MM.1S (cell line): ENCODE data around the gene TCP11.

Experiments used
- DNase-seq: peaks from one replicate; pipeline ENCODE4 v3.0.0-alpha.2; 2015
- H2AFZ ChIP-seq: fragments of 300-600 bp; sonication (generic); 2 replicates; pipeline ENCODE4 v1.6.0; 2016; ENCODE audit warnings: antibody characterized with exemption, low read length
- H3F3A ChIP-seq: fragments of 300-600 bp; sonication (generic); 2 replicates; pipeline ENCODE4 v1.6.1; 2016; ENCODE audit warnings: mild to moderate bottlenecking, antibody characterized with exemption, low read length, moderate library complexity, mixed read lengths; ENCODE audit not compliant: insufficient read depth
- H3K27ac ChIP-seq: fragments of 300-600 bp; sonication (generic); 2 replicates; pipeline ENCODE4 v1.5.1; 2016; ENCODE audit warnings: mild to moderate bottlenecking, low read length
- H3K27me3 ChIP-seq: fragments of 300-600 bp; sonication (generic); replicated peaks from 2 replicates; pipeline ENCODE4 v1.6.0; 2016; ENCODE audit warnings: low read length; ENCODE audit not compliant: insufficient read depth
- H3K36me3 ChIP-seq: fragments of 300-600 bp; sonication (generic); replicated peaks from 2 replicates; pipeline ENCODE4 v1.6.1; 2016; ENCODE audit warnings: mild to moderate bottlenecking, low read length, mixed read lengths; ENCODE audit not compliant: insufficient read depth
- H3K4me1 ChIP-seq: fragments of 300-600 bp; sonication (generic); 2 replicates; pipeline ENCODE4 v1.6.1; 2016; ENCODE audit warnings: low read length, mixed read lengths
- H3K4me2 ChIP-seq: fragments of 300-600 bp; sonication (generic); 2 replicates; pipeline ENCODE4 v1.6.0; 2016; ENCODE audit warnings: low read depth, low read length
- H3K4me3 ChIP-seq: fragments of 300-600 bp; sonication (generic); 2 replicates; pipeline ENCODE4 v1.5.1; 2016; ENCODE audit warnings: low read length, mixed read lengths
- H3K79me2 ChIP-seq: fragments of 300-600 bp; sonication (generic); 2 replicates; pipeline ENCODE4 v1.6.1; 2016; ENCODE audit warnings: mixed run types, low read length, mixed read lengths
- H3K9ac ChIP-seq: fragments of 300-600 bp; sonication (generic); 2 replicates; pipeline ENCODE4 v1.6.1; 2016; ENCODE audit warnings: low read length, mixed read lengths
- H3K9me2 ChIP-seq: fragments of 300-600 bp; sonication (generic); replicated peaks from 2 replicates; pipeline ENCODE4 v1.6.1; 2016; ENCODE audit warnings: mild to moderate bottlenecking, low read length, mixed read lengths; ENCODE audit not compliant: insufficient read depth
- H3K9me3 ChIP-seq: fragments of 300-600 bp; sonication (generic); replicated peaks from 2 replicates; pipeline ENCODE4 v1.6.1; 2016; ENCODE audit warnings: mild to moderate bottlenecking, low read length, mixed read lengths; ENCODE audit not compliant: insufficient read depth
- H4K20me1 ChIP-seq: fragments of 300-600 bp; sonication (generic); 2 replicates; pipeline ENCODE4 v1.6.1; 2016; ENCODE audit warnings: mild to moderate bottlenecking, low read length, moderate library complexity, mixed read lengths; ENCODE audit not compliant: insufficient read depth
- EZH2 ChIP-seq: fragments of 300-600 bp; sonication (generic); optimal IDR thresholded peaks from 2 replicates; pipeline ENCODE3; 2017; ENCODE audit warnings: low read depth, mild to moderate bottlenecking, antibody characterized with exemption, low read length, mixed read lengths
- EZH2phosphoT487 ChIP-seq: fragments of 300-600 bp; sonication (generic); IDR thresholded peaks from 2 replicates; pipeline ENCODE4 v1.6.1; 2018; ENCODE audit warnings: antibody characterized with exemption, low read length
- TF ChIP-seq, protein P1 (sequence below): fragments of 300-600 bp; sonication (generic); IDR thresholded peaks from 2 replicates; pipeline ENCODE4 v1.5.1; 2016; ENCODE audit warnings: antibody characterized with exemption, low read length, mixed read lengths

TCP11 gene

DNA sequence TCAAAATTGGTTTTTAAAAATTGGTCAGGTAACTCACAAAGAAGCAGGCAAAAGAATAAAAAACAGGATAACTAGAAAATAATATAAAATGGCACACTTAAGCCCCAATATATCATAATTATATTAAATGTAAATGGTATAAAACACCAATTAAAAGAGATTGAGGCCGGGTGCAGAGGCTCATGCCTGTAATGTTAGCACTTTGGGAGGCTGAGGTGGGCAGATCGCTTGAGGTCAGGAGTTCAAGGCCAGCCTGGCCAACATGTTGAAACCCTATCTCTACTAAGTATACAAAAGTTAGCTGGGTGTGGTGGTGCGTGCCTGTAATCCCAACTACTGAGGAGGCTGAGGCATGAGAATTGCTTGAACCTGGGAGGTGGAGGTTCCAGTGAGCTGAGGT, 36.1 kb downstream of the TCP11 start:
- TF ChIP-seq, protein P1, sequence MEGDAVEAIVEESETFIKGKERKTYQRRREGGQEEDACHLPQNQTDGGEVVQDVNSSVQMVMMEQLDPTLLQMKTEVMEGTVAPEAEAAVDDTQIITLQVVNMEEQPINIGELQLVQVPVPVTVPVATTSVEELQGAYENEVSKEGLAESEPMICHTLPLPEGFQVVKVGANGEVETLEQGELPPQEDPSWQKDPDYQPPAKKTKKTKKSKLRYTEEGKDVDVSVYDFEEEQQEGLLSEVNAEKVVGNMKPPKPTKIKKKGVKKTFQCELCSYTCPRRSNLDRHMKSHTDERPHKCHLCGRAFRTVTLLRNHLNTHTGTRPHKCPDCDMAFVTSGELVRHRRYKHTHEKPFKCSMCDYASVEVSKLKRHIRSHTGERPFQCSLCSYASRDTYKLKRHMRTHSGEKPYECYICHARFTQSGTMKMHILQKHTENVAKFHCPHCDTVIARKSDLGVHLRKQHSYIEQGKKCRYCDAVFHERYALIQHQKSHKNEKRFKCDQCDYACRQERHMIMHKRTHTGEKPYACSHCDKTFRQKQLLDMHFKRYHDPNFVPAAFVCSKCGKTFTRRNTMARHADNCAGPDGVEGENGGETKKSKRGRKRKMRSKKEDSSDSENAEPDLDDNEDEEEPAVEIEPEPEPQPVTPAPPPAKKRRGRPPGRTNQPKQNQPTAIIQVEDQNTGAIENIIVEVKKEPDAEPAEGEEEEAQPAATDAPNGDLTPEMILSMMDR = no peak
- TF ChIP-seq EZH2 = no peak
- no peak for TF ChIP-seq EZH2phosphoT487
- no peak for DNase-seq

DNA sequence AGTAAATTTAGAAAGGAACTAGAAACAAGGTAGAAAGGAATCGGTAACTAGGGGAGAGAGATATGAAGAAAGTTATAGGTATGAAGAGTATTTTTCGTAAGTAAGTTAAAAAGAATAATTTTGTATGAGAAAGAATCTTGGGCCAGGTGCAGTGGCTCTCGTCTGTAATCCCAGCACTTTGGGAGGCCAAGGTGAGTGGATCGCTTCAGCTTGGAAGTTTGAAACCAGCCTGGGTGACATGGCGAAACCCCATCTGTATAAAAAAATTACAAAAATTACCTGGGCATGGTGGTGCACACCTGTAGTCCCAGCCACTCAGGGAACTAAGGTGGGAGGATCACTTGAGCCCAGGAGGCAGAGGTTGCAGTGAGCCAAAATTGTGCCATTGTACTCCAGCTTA, 42.0 kb downstream of the TCP11 start:
- no peaks in the 10 kb centered on the region for H3F3A ChIP-seq
- no peaks in the 10 kb centered on the region for H4K20me1 ChIP-seq
- no peaks in the 10 kb centered on the region for H3K9me3 ChIP-seq
- no peak for DNase-seq
- no peaks in the 10 kb centered on the region for H3K9me2 ChIP-seq
- H3K9ac ChIP-seq = no peak overlapping the region
- no peaks in the 10 kb centered on the region for H3K36me3 ChIP-seq
- H3K4me3 ChIP-seq = no peak overlapping the region
- TF ChIP-seq, protein P1 = no peak
- TF ChIP-seq EZH2 (no peak), EZH2phosphoT487 (no peak)
- H3K79me2 ChIP-seq = no peaks in the 10 kb centered on the region
- H2AFZ ChIP-seq = no peak overlapping the region
- H3K4me1 ChIP-seq = no peaks in the 10 kb centered on the region
- no peak overlapping the region for H3K4me2 ChIP-seq
- H3K27ac ChIP-seq = no peak overlapping the region
- H3K27me3 ChIP-seq = no peaks in the 10 kb centered on the region

More for the DNA sequence above, 36.1 kb downstream of the TCP11 start:
- Histone ChIP-seq H2AFZ (no peak overlapping the region), H3K9ac (no peak overlapping the region), H3K27ac (no peak overlapping the region), H3K9me3 (no peaks in the 10 kb centered on the region), H3K79me2 (no peaks in the 10 kb centered on the region), H3K4me3 (no peak overlapping the region), H3F3A (no peaks in the 10 kb centered on the region), H3K9me2 (no peaks in the 10 kb centered on the region), H3K4me2 (no peak overlapping the region), H3K4me1 (0 out of 2 replicates have a peak, but pooled peaks cover 5% of the 10 kb centered on the region), H4K20me1 (no peaks in the 10 kb centered on the region), H3K36me3 (no peaks in the 10 kb centered on the region), H3K27me3 (no peaks in the 10 kb centered on the region)

DNA sequence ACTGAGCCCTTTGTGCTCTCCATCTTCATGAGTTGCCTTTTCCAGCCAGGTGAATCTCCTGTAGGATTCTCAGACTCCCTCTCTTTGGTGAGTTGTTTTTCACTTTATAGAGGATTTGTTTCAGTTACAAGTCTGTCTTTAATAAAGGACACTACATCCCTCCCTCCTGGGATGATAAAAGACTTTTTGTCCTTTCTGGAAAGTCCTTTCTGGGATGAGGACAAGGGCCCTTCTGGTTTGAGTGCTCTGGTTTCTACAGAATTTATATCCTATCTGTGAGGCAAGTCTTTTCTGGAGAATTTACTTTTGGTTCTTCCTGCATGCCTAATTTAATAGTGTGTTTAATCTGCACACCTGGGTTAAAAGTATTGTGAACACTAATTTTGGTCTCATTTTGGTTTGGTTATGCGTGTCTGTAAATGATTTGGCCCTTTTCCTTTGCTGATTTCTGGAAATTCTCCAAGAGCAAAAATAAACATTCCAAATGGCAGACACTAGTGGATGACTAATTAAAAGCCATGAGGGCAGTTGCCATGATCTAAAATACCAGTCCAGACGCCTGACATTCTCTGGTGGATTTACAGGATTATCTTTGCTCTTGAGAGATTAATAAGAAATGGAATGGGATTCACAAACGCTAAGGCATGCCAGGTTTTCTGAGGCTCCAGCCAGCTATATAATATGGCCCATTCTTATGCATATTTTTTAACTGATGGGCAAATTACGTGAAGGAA, 44.8 kb downstream of the TCP11 start:
- H3K27ac ChIP-seq = no peak overlapping the region
- no peaks in the 10 kb centered on the region for H3K27me3 ChIP-seq
- DNase-seq = no peak
- no peaks in the 10 kb centered on the region for H3K9me3 ChIP-seq
- H3K4me1 ChIP-seq = no peaks in the 10 kb centered on the region
- H3K9ac ChIP-seq = no peak overlapping the region
- H4K20me1 ChIP-seq = no peaks in the 10 kb centered on the region
- TF ChIP-seq, protein P1 = no peak
- TF ChIP-seq EZH2phosphoT487 (no peak), EZH2 (no peak)
- H3K36me3 ChIP-seq = no peaks in the 10 kb centered on the region
- H2AFZ ChIP-seq = no peak overlapping the region
- no peak overlapping the region for H3K4me3 ChIP-seq
- no peak overlapping the region for H3K4me2 ChIP-seq
- no peaks in the 10 kb centered on the region for H3K9me2 ChIP-seq
- H3K79me2 ChIP-seq = no peaks in the 10 kb centered on the region
- no peaks in the 10 kb centered on the region for H3F3A ChIP-seq
